HG03060 (cell line): ENCODE measurements around the gene JDP2.

Source experiments
- ATAC-seq: cut with Tn5 transposase; IDR thresholded peaks from one replicate; pipeline ENCODE4 v1.9.1; 2021; ENCODE audit warnings: low read depth, moderate number of reproducible peaks; ENCODE audit not compliant: unreplicated experiment

JDP2 gene

DNA sequence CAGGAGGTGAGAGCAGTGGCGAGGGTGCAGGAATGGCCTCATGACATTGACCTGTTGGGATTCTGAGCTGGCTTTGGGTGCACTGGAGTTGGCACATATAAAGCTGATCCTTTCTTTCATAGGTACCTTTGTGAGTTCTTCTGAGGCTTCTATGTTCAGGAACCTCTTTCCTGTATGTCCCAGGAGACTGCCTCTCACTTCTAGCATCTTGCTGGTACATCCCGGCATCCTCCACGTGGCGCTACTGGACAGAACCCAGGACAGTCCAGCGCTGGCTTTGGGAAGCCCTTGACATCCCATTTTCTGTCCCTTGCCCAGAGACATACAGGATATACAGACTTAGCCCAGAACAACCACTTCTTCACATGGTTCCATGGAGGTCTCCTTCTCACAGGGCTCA lies 50.1 kb downstream of the JDP2 start:
- ATAC-seq: no peak

GRCh38 chr14:75479770-75480600 lies 52.2 kb downstream of the JDP2 start:
- no peak for ATAC-seq

DNA sequence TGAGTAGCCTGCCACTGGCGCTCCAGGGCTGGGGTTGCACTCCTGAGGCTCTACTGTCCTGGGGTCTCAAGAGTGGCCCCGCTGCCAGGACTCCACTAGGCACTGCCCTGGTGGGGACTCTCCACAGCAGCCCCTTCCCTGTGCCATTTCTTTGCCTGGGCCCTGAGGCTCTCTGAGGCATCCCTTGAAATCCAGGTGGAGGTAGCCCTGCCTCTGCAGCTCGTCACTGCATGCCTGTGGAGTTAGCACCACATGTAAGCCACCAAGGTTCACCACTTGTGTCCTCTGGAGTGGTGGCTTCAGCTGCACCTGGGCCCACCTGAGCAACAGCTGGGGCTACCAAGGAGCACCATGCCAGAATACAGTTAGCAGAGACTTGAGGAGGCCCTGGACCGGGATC lies 54.5 kb downstream of the JDP2 start:
- no peak for ATAC-seq

DNA sequence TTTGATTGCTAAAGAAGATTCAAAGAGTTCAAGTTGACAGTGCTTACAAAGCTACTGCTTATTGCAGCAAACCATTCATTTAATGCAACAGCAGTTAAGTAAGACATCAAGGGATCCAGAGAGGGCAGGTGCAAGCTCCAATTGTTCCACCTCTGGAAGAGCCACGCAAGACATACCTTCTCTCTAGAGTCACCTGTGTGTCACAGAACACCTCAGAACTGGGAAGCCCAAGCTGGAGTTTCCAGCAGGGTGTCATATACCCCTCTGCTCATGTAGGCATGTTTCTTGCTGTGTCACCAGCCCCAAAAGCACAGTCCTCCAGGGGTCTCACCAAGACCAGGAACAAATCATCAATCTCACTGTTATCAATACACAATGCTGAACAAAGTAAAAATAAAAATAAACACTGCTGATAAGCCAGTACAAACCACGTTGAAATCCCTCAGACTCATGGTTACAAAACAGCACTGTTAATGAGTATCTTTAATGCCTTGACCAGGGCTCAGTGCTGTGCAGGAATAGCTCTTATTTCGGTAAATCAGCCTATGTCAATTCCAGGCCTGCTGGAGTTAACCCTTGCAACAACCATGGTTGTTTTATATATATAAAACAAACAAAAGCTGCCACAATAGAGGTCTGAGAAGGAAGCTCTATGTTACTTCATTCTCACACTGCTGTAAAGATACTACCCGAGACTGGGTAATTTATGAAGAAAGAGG lies 57.0 kb downstream of the JDP2 start:
- ATAC-seq: no peak

- no peak for ATAC-seq
Measured at GRCh38 chr14:75486318-75486717, 58.5 kb downstream of the JDP2 start.

DNA sequence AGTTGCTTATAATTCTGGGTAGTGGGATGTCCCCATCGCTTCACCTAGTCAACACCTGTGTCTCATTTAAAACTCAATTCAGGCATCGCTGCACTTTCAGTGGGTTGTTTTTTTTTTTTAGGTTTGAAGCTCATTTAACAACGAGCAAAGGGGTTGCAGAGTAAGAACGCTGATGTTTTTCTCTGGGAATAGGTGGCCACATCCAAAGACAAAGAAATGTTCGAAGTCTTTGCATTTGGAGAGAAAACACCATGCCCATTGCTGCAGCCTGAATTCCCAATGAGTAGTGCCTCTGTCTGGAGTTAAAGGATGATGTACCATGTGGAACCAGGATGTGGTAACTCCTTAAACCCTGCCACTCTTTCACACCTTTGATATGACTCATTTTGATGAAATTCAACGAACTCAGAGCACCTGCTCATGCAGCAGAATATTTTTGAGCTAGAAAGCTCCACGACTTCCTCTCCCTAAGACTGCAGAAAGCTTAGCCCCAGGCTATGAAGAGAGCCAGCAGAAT lies 59.4 kb downstream of the JDP2 start:
- ATAC-seq: no peak

DNA sequence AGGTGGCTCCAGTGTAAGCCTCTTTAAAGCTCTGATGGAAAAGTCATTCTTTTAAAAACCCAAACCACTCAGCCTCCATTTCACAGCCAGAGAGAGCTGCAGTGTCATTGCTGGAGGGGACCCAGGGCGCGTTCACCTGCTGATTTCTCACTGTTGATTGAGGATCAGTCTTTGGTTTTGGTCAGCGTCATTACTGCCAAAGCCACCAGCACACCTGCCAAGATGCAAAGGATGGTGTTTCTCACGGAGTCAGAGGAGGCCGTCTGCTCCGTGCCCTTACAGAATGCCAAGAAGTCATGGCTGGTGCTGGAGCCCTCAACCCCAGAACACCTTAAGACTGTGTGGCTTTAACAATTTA lies 61.6 kb downstream of the JDP2 start:
- no peak for ATAC-seq

GRCh38 chr14:75491376-75491978 lies 63.7 kb downstream of the JDP2 start:
- ATAC-seq: no peak

- no peak for ATAC-seq
Measured at GRCh38 chr14:75492832-75493591, 65.2 kb downstream of the JDP2 start.

DNA sequence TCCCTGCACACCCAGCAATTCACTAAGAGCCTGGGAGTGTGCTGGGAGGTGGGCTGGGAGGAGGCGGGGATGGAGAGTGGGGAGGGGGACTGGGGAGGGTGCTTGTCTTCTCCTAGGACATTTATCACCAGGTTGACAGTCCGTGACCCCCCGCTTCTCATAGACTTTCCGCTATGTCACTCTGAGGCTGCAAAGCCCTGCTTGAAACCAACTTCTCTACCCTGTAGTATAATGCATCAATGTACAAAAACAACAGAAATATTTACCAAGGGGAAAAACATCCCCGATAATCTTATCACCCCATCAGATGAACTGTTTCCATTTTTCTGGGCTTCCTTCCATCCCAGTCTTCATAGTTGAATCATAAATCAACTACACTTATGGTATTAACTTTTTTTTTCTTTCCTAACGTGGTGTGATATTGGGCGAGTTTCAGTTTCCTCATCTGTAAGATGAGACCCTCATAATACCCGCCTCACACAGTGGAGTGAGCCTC lies 65.8 kb downstream of the JDP2 start:
- no peak for ATAC-seq

- no peak for ATAC-seq
Measured at GRCh38 chr14:75494896-75495295, 67.1 kb downstream of the JDP2 start.

DNA sequence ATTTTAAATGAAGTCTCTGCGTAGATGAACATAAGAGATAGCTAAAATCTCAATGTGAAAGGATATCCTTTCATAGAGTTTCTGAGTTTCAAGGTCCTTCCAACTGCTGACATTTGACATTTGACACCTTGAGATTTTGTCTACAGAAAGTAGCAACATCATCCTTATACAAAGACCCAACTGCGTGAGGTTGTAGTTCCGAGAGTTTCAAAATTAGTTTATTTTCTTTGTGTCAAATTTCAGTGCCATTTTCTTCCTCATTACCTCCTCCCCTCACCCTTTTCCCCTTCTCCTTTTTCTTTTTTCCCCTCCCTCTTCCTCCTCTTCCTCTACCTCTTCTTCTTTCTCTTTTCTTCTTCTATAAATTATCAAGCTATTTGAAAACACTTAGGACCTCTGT lies 67.6 kb downstream of the JDP2 start:
- no peak for ATAC-seq

- ATAC-seq: no peak
Measured at GRCh38 chr14:75495882-75496281, 68.1 kb downstream of the JDP2 start.

DNA sequence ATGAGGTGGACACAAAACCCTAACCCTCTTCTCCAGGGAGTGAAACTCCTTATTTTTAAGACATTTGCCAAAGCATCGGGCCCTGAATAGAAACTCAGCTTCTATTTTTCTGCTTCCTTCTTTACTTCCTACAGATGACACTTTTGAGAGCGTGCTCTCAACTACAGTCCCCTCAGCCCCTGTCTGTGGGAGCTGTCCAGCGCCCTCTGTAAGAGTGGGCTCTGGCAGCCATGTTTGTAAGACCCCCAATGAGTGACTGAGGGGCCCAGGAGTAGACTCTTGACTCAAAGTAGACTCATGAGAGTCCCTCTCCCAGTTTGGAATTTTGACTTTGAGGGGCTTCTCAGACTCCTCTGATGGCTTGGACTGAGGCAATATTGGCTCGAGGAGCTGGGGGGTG lies 68.9 kb downstream of the JDP2 start:
- ATAC-seq: no peak

DNA sequence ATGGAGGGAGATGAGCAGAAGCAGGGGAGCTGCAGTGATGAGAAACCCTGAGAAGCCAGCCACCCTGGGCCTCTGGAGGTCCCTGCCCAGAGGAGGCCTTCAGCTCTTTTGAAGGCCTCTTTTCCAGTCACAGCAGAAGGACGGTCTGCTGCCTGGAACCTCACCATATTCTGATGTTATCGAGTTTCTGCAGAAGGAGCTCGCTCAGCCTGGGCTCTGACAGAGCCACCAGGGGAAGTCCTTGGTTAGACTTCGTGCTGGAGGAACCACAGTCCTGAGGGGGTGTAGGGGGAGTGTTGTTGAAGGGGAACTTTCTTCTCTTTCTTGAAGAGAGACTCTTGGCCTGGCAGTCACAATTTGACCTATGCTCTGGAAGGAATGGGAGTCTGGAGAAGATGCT lies 69.4 kb downstream of the JDP2 start:
- ATAC-seq: no peak

- ATAC-seq: no peak
Measured at GRCh38 chr14:75497701-75498100, 69.9 kb downstream of the JDP2 start.

DNA sequence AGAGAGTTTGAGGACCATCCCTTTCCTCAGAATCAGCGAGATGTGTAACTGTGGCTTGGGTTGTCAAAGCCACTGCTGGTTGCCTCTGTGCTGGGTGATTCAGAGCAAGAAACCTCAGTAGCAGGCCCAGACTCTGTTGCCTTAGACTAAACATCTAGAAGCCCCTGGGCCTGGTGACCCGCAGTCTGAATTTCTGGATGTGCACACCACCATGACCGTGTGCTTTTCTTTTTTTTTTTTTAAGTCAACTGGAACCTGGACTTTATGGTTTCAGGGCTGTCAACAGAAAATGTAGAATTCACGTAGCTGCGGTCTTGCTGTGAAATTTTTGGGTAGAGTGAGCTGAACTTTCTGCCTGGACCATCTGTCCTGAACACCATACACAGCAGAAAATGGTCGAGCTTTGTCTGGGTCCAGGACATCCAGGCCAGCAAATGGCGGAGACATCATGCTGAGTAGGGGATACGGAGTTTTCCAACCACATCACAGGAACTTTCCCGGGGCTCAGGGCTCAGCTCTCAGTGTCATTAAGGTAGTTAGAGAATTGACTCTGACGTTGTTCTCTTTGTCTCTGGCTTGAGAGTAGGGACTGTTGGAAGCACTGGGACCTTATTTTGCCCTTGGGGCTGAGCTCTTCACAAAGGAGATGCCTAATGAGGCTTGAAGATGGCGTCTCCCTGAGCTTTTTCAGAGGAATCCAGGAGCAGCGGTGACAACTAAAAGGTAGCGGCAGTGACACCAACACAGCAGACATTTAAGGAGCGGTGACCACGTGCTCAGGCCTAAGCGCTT lies 71.5 kb downstream of the JDP2 start:
- peak; percentile 66 for ATAC-seq

DNA sequence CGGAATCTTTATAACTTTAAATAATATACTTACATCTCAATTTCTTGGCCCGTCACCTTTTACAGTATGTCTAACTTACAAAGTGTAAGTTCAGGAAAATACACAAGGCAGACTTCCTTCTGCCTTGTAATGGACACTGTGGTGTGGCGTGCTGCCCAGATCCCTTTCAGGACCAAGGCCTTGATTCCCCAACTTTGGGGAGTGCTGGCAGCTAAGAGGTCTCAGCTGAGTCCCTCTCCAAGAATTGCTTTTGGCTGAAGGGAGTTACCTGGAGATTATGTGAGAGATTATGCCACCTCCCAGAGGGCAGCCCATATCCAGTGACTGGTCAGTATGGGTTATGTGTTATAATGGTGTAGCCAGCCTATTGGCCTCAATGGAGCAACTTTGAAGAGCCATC lies 73.3 kb downstream of the JDP2 start:
- no peak for ATAC-seq

- no peak for ATAC-seq
Measured at GRCh38 chr14:75504411-75504810, 76.6 kb downstream of the JDP2 start.

DNA sequence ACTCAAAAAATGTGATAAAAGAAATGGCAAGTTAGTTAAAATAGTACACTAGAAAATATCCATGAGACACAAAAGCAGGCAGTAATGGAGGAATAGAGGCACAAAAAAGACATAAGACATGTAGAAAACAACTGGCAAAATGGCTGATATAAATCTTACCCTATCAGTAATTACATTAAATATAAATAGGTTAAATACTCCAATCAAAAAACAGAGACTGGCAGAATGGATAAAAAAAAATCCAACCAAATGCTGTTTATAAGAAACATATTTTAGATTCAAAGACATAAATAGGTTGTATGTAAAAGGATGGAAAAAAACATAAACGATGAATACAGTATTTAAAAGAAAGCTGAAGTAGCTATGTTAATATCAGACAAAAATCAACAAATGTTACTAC lies 79.1 kb downstream of the JDP2 start:
- ATAC-seq: no peak
